IMR-90 (cell line): ENCODE data around the gene HMGCL. TPM values are rescaled to one million over a fixed set of nuclear protein-coding genes. Genes with fewer than 3 reads are reported as not detected.

Experiments
- ATAC-seq: fragments of 200-7000 bp; cut with Tn5 transposase; 2 replicates; pipeline ENCODE4 v1.9.1; 2020; ENCODE audit warnings: low read depth, mild to moderate bottlenecking, moderate library complexity
- BruUV-seq: library from RNA; stranded (reverse); fragments of 400-500 nt; replicated peaks from 2 replicates; lab custom pipeline; 2021; lab: Mats Ljungman, UMichigan
- CTCF ChIA-PET: fragments of 300-600 bp; formaldehyde crosslinking; extraction: SDS; loops from one replicate; lab custom pipeline; 2021; ENCODE audit warnings: antibody characterized with exemption; lab: Yijun Ruan, JAX
- POLR2A ChIA-PET: fragments of 300-600 bp; sonication (Branson Sonifier 250); formaldehyde crosslinking; loops from one replicate; lab custom pipeline; 2022; ENCODE audit warnings: antibody characterized with exemption; ENCODE audit not compliant: unreplicated experiment; lab: Charles Lee
- DNase-seq: peaks from one replicate; pipeline ENCODE4 v3.0.0; 2013
- H2AFZ ChIP-seq: replicated peaks from 2 replicates; pipeline ENCODE3; 2013; ENCODE audit warnings: low read length, mild to moderate bottlenecking; ENCODE audit not compliant: poor library complexity
- H2AK5ac ChIP-seq: 2 replicates; pipeline ENCODE4 v1.6.1; 2013; ENCODE audit warnings: low read depth, low read length, inconsistent platforms
- H2AK9ac ChIP-seq: replicated peaks from 2 replicates; pipeline ENCODE3; 2013; ENCODE audit warnings: mild to moderate bottlenecking, low read depth, low read length, moderate library complexity; ENCODE audit not compliant: poor library complexity
- H2BK120ac ChIP-seq: 2 replicates; pipeline ENCODE4 v1.6.1; 2013; ENCODE audit warnings: low read depth, low read length, inconsistent platforms
- H2BK15ac ChIP-seq: 3 replicates; pipeline ENCODE4 v1.6.1; 2013; ENCODE audit warnings: low read depth, low read length, inconsistent platforms
- H2BK20ac ChIP-seq: 2 replicates; pipeline ENCODE4 v1.6.1; 2013; ENCODE audit warnings: low read depth, mild to moderate bottlenecking, inconsistent platforms, low read length, moderate library complexity
- H2BK5ac ChIP-seq: 2 replicates; pipeline ENCODE4 v1.6.1; 2013; ENCODE audit warnings: mild to moderate bottlenecking, low read depth, low read length, inconsistent platforms; ENCODE audit not compliant: poor library complexity, severe bottlenecking
- H3K14ac ChIP-seq: replicated peaks from 2 replicates; pipeline ENCODE4 v1.6.1; 2013; ENCODE audit warnings: low read depth, low read length, inconsistent platforms
- H3K18ac ChIP-seq: 2 replicates; pipeline ENCODE4 v1.6.1; 2013; ENCODE audit warnings: low read depth, low read length, control low read depth
- H3K23ac ChIP-seq: 2 replicates; pipeline ENCODE4 v1.6.1; 2013; ENCODE audit warnings: low read depth, low read length, inconsistent platforms
- H3K27ac ChIP-seq: 2 replicates; pipeline ENCODE4 v1.5.1; 2013; ENCODE audit warnings: mild to moderate bottlenecking, control low read depth, low read length; ENCODE audit not compliant: insufficient read depth
- H3K27me3 ChIP-seq: 2 replicates; pipeline ENCODE4 v1.6.1; 2013; ENCODE audit warnings: low read length; ENCODE audit not compliant: control insufficient read depth, insufficient read depth
- H3K36me3 ChIP-seq: 2 replicates; pipeline ENCODE4 v1.6.1; 2013; ENCODE audit warnings: low read length, mixed read lengths; ENCODE audit not compliant: control insufficient read depth, insufficient read depth
- H3K4ac ChIP-seq: 2 replicates; pipeline ENCODE4 v1.6.1; 2013; ENCODE audit warnings: low read depth, low read length, inconsistent platforms
- H3K4me1 ChIP-seq: 2 replicates; pipeline ENCODE4 v1.6.1; 2013; ENCODE audit warnings: low read length, mixed read lengths; ENCODE audit not compliant: control insufficient read depth, insufficient read depth
- H3K4me2 ChIP-seq: 2 replicates; pipeline ENCODE4 v1.6.1; 2013; ENCODE audit warnings: low read depth, mild to moderate bottlenecking, control low read depth, low read length, moderate library complexity
- H3K4me3 ChIP-seq: 2 replicates; pipeline ENCODE4 v1.5.1; 2013; ENCODE audit warnings: low read depth, mild to moderate bottlenecking, control low read depth, low read length, moderate library complexity; ENCODE audit not compliant: insufficient read depth
- H3K56ac ChIP-seq: 2 replicates; pipeline ENCODE4 v1.6.1; 2013; ENCODE audit warnings: low read length, inconsistent platforms; ENCODE audit not compliant: insufficient read depth; ENCODE audit errors: extremely low read depth
- H3K79me1 ChIP-seq, 2 experiments: 2 replicates each; pipeline ENCODE4 v1.6.1; 2013; ENCODE audit warnings: low read length in 2 of 2, inconsistent platforms in 1 of 2, low read depth in 1 of 2
- H3K9ac ChIP-seq: 2 replicates; pipeline ENCODE4 v1.6.1; 2013; ENCODE audit warnings: low read depth, low read length, control low read depth
- H3K9me1 ChIP-seq: 2 replicates; pipeline ENCODE4 v1.6.1; 2013; ENCODE audit warnings: low read length, inconsistent platforms; ENCODE audit not compliant: insufficient read depth
- H3K9me3 ChIP-seq: 2 replicates; pipeline ENCODE4 v1.6.1; 2013; ENCODE audit warnings: low read length; ENCODE audit not compliant: control insufficient read depth, insufficient read depth
- H4K20me1 ChIP-seq: 2 replicates; pipeline ENCODE4 v1.6.1; 2013; ENCODE audit warnings: low read length, inconsistent platforms; ENCODE audit not compliant: insufficient read depth
- H4K5ac ChIP-seq: 2 replicates; pipeline ENCODE4 v1.6.1; 2013; ENCODE audit warnings: mild to moderate bottlenecking, low read depth, low read length, control low read depth
- H4K8ac ChIP-seq, 2 experiments: 2 replicates each; pipeline ENCODE4 v1.6.1; 2013; ENCODE audit warnings: low read depth in 2 of 2, low read length in 2 of 2, control low read depth in 1 of 2, inconsistent platforms in 1 of 2
- H4K91ac ChIP-seq: 2 replicates; pipeline ENCODE4 v1.6.1; 2013; ENCODE audit warnings: low read depth, low read length, inconsistent platforms; ENCODE audit not compliant: insufficient read depth
- CEBPB ChIP-seq: IDR thresholded peaks from 2 replicates; pipeline ENCODE4 v1.6.1; 2012; ENCODE audit warnings: low read depth, low read length, improper control_type of control experiment
- CHD1 ChIP-seq: IDR thresholded peaks from 2 replicates; pipeline ENCODE4 v1.6.1; 2012; ENCODE audit warnings: low read depth, low read length, improper control_type of control experiment
- ELK1 ChIP-seq: fragments of 150-350 bp; IDR thresholded peaks from 2 replicates; pipeline ENCODE4 v1.6.1; 2016; ENCODE audit warnings: low read depth, mild to moderate bottlenecking, low read length, moderate library complexity, borderline replicate concordance
- MXI1 ChIP-seq: IDR thresholded peaks from 2 replicates; pipeline ENCODE4 v1.6.1; 2012; ENCODE audit warnings: low read depth, mild to moderate bottlenecking, low read length, moderate library complexity, borderline replicate concordance
- RAD21 ChIP-seq: IDR thresholded peaks from 2 replicates; pipeline ENCODE4 v1.6.1; 2012; ENCODE audit warnings: low read length, improper control_type of control experiment
- RCOR1 ChIP-seq: IDR thresholded peaks from 2 replicates; pipeline ENCODE4 v1.6.1; 2012; ENCODE audit warnings: mild to moderate bottlenecking, low read length, improper control_type of control experiment; ENCODE audit not compliant: insufficient replicate concordance
- RFX5 ChIP-seq: IDR thresholded peaks from 2 replicates; pipeline ENCODE4 v1.8.0; 2012; ENCODE audit warnings: low read depth, mild to moderate bottlenecking, low read length, moderate library complexity
- SMC3 ChIP-seq: fragments of 150-350 bp; IDR thresholded peaks from 2 replicates; pipeline ENCODE4 v1.6.1; 2016; ENCODE audit warnings: low read depth, mild to moderate bottlenecking, antibody characterized with exemption, low read length, moderate library complexity
- WGBS, 2 experiments: methylation state at CpG; one replicate each; pipeline versions ENCODE4 v1.1.5 to v1.1.7; 2013; ENCODE audit warnings: missing lambda C conversion rate in 2 of 2; ENCODE audit not compliant: insufficient read length in 1 of 2; ENCODE audit errors: extremely low coverage in 2 of 2; 5-methylcytosine and 5-hydroxymethylcytosine counted together
- dilution Hi-C: fragments of 300-500 bp; cut with HindIII; formaldehyde crosslinking; loops from one replicate; pipeline ENCODE4 v1.14.3; 2018; ENCODE audit warnings: low sequenced_read_pairs; ENCODE audit not compliant: unreplicated experiment
- in situ Hi-C: fragments of 300-500 bp; cut with MboI; formaldehyde crosslinking; loops from 3 replicates; pipeline ENCODE4 v1.14.3; 2019; ENCODE audit warnings: low sequenced_read_pairs, inconsistent platforms, mixed read lengths
- intact Hi-C: fragments of 100-400 bp; cut with micrococcal nuclease; formaldehyde crosslinking; loops from 2 replicates; pipeline ENCODE4 v1.10.0; 2022
- polyA plus RNA-seq, 3 experiments: library from polyadenylated mRNA; depleted of rRNA; stranded (reverse); fragments of >200 nt; gene quantifications; 2 replicates each; pipeline ENCODE4 v1.2.3, GENCODE V29; 2012; ENCODE audit warnings: low replicate concordance in 1 of 3
- total RNA-seq: library from RNA; depleted of rRNA; stranded (reverse); fragments of >200 nt; gene quantifications from 2 replicates; pipeline ENCODE4 v1.2.3, GENCODE V29; 2012

Gene HMGCL
- total and polyA plus RNA-seq, 2 of the 4 experiments (the other 2 are of a cell fraction) = 30.6 to 33.5 TPM

GRCh38 chr1:23797478-23798448, 27.5 kb downstream of the HMGCL start:
- H3K79me1 ChIP-seq = peaks cover 17 to 46% of the 10 kb centered on the region in 2 experiments
- no peak overlapping the region for H2AK5ac ChIP-seq
- no peak overlapping the region for H3K18ac ChIP-seq
- DNase-seq (no peak), ATAC-seq (no peak)
- H4K91ac ChIP-seq = no peak overlapping the region
- 0 out of 2 replicates have a peak, but pooled peaks cover 4% of the 10 kb centered on the region for H4K20me1 ChIP-seq
- dilution Hi-C loops (no loop called here), intact Hi-C loops (no loop called here), in situ Hi-C loops (no loop called here)
- H3K14ac ChIP-seq = no peak overlapping the region
- no peak overlapping the region for H2BK5ac ChIP-seq
- no peak overlapping the region for H4K8ac ChIP-seq
- no peak overlapping the region for H2AK9ac ChIP-seq
- no peak overlapping the region for H2BK15ac ChIP-seq
- H3K4ac ChIP-seq = no peak overlapping the region
- ChIA-PET POLR2A (no interaction called here), CTCF (no interaction called here)
- no peak overlapping the region for H2AFZ ChIP-seq
- H3K4me3 ChIP-seq = no peak overlapping the region
- no peak overlapping the region for H3K23ac ChIP-seq
- BruUV-seq = no TSS peak
- H2BK20ac ChIP-seq = no peak overlapping the region
- H3K27me3 ChIP-seq = no peaks in the 10 kb centered on the region
- 100% methylated on average over 7 of the region's 20 CpGs; no CpG with 5 or more reads in 1 of the 2 experiments for WGBS, 2 experiments
- peaks cover 28% of the 10 kb centered on the region for H3K36me3 ChIP-seq
- no peak overlapping the region for H3K9ac ChIP-seq
- H3K56ac ChIP-seq = no peak overlapping the region
- no peaks in the 10 kb centered on the region for H3K9me3 ChIP-seq
- peaks cover 7% of the 10 kb centered on the region; the same call in 1 of the 2 replicates for H3K4me1 ChIP-seq
- H3K4me2 ChIP-seq = no peak overlapping the region
- no peak overlapping the region for H4K5ac ChIP-seq
- peaks cover 6% of the 10 kb centered on the region; the same call in 1 of the 2 replicates for H3K9me1 ChIP-seq
- no peak overlapping the region for H2BK120ac ChIP-seq
- TF ChIP-seq CHD1 (no peak), RCOR1 (no peak), RFX5 (no peak), RAD21 (no peak), SMC3 (no peak), CEBPB (no peak), MXI1 (no peak), ELK1 (no peak)
- H3K27ac ChIP-seq = no peak overlapping the region
